IMR-90 (cell line): ENCODE data around the gene MCF2L2. TPM values are rescaled to one million over a fixed set of nuclear protein-coding genes. Genes with fewer than 3 reads are reported as not detected.

Experiments
- ATAC-seq: fragments of 200-7000 bp; cut with Tn5 transposase; 2 replicates; pipeline ENCODE4 v1.9.1; 2020; ENCODE audit warnings: low read depth, mild to moderate bottlenecking, moderate library complexity
- BruUV-seq: library from RNA; stranded (reverse); fragments of 400-500 nt; replicated peaks from 2 replicates; lab custom pipeline; 2021; lab: Mats Ljungman, UMichigan
- CTCF ChIA-PET: fragments of 300-600 bp; formaldehyde crosslinking; extraction: SDS; loops from one replicate; lab custom pipeline; 2021; ENCODE audit warnings: antibody characterized with exemption; lab: Yijun Ruan, JAX
- POLR2A ChIA-PET: fragments of 300-600 bp; sonication (Branson Sonifier 250); formaldehyde crosslinking; loops from one replicate; lab custom pipeline; 2022; ENCODE audit warnings: antibody characterized with exemption; ENCODE audit not compliant: unreplicated experiment; lab: Charles Lee
- DNase-seq: peaks from one replicate; pipeline ENCODE4 v3.0.0; 2013
- H2AFZ ChIP-seq: replicated peaks from 2 replicates; pipeline ENCODE3; 2013; ENCODE audit warnings: low read length, mild to moderate bottlenecking; ENCODE audit not compliant: poor library complexity
- H2AK5ac ChIP-seq: 2 replicates; pipeline ENCODE4 v1.6.1; 2013; ENCODE audit warnings: low read depth, low read length, inconsistent platforms
- H2AK9ac ChIP-seq: replicated peaks from 2 replicates; pipeline ENCODE3; 2013; ENCODE audit warnings: mild to moderate bottlenecking, low read depth, low read length, moderate library complexity; ENCODE audit not compliant: poor library complexity
- H2BK120ac ChIP-seq: 2 replicates; pipeline ENCODE4 v1.6.1; 2013; ENCODE audit warnings: low read depth, low read length, inconsistent platforms
- H2BK15ac ChIP-seq: 3 replicates; pipeline ENCODE4 v1.6.1; 2013; ENCODE audit warnings: low read depth, low read length, inconsistent platforms
- H2BK20ac ChIP-seq: 2 replicates; pipeline ENCODE4 v1.6.1; 2013; ENCODE audit warnings: low read depth, mild to moderate bottlenecking, inconsistent platforms, low read length, moderate library complexity
- H2BK5ac ChIP-seq: 2 replicates; pipeline ENCODE4 v1.6.1; 2013; ENCODE audit warnings: mild to moderate bottlenecking, low read depth, low read length, inconsistent platforms; ENCODE audit not compliant: poor library complexity, severe bottlenecking
- H3K14ac ChIP-seq: replicated peaks from 2 replicates; pipeline ENCODE4 v1.6.1; 2013; ENCODE audit warnings: low read depth, low read length, inconsistent platforms
- H3K18ac ChIP-seq: 2 replicates; pipeline ENCODE4 v1.6.1; 2013; ENCODE audit warnings: low read depth, low read length, control low read depth
- H3K23ac ChIP-seq: 2 replicates; pipeline ENCODE4 v1.6.1; 2013; ENCODE audit warnings: low read depth, low read length, inconsistent platforms
- H3K27ac ChIP-seq: 2 replicates; pipeline ENCODE4 v1.5.1; 2013; ENCODE audit warnings: mild to moderate bottlenecking, control low read depth, low read length; ENCODE audit not compliant: insufficient read depth
- H3K27me3 ChIP-seq: 2 replicates; pipeline ENCODE4 v1.6.1; 2013; ENCODE audit warnings: low read length; ENCODE audit not compliant: control insufficient read depth, insufficient read depth
- H3K36me3 ChIP-seq: 2 replicates; pipeline ENCODE4 v1.6.1; 2013; ENCODE audit warnings: low read length, mixed read lengths; ENCODE audit not compliant: control insufficient read depth, insufficient read depth
- H3K4ac ChIP-seq: 2 replicates; pipeline ENCODE4 v1.6.1; 2013; ENCODE audit warnings: low read depth, low read length, inconsistent platforms
- H3K4me1 ChIP-seq: 2 replicates; pipeline ENCODE4 v1.6.1; 2013; ENCODE audit warnings: low read length, mixed read lengths; ENCODE audit not compliant: control insufficient read depth, insufficient read depth
- H3K4me2 ChIP-seq: 2 replicates; pipeline ENCODE4 v1.6.1; 2013; ENCODE audit warnings: low read depth, mild to moderate bottlenecking, control low read depth, low read length, moderate library complexity
- H3K4me3 ChIP-seq: 2 replicates; pipeline ENCODE4 v1.5.1; 2013; ENCODE audit warnings: low read depth, mild to moderate bottlenecking, control low read depth, low read length, moderate library complexity; ENCODE audit not compliant: insufficient read depth
- H3K56ac ChIP-seq: 2 replicates; pipeline ENCODE4 v1.6.1; 2013; ENCODE audit warnings: low read length, inconsistent platforms; ENCODE audit not compliant: insufficient read depth; ENCODE audit errors: extremely low read depth
- H3K79me1 ChIP-seq, 2 experiments: 2 replicates each; pipeline ENCODE4 v1.6.1; 2013; ENCODE audit warnings: low read length in 2 of 2, inconsistent platforms in 1 of 2, low read depth in 1 of 2
- H3K9ac ChIP-seq: 2 replicates; pipeline ENCODE4 v1.6.1; 2013; ENCODE audit warnings: low read depth, low read length, control low read depth
- H3K9me1 ChIP-seq: 2 replicates; pipeline ENCODE4 v1.6.1; 2013; ENCODE audit warnings: low read length, inconsistent platforms; ENCODE audit not compliant: insufficient read depth
- H3K9me3 ChIP-seq: 2 replicates; pipeline ENCODE4 v1.6.1; 2013; ENCODE audit warnings: low read length; ENCODE audit not compliant: control insufficient read depth, insufficient read depth
- H4K20me1 ChIP-seq: 2 replicates; pipeline ENCODE4 v1.6.1; 2013; ENCODE audit warnings: low read length, inconsistent platforms; ENCODE audit not compliant: insufficient read depth
- H4K5ac ChIP-seq: 2 replicates; pipeline ENCODE4 v1.6.1; 2013; ENCODE audit warnings: mild to moderate bottlenecking, low read depth, low read length, control low read depth
- H4K8ac ChIP-seq, 2 experiments: 2 replicates each; pipeline ENCODE4 v1.6.1; 2013; ENCODE audit warnings: low read depth in 2 of 2, low read length in 2 of 2, control low read depth in 1 of 2, inconsistent platforms in 1 of 2
- H4K91ac ChIP-seq: 2 replicates; pipeline ENCODE4 v1.6.1; 2013; ENCODE audit warnings: low read depth, low read length, inconsistent platforms; ENCODE audit not compliant: insufficient read depth
- CHD1 ChIP-seq: IDR thresholded peaks from 2 replicates; pipeline ENCODE4 v1.6.1; 2012; ENCODE audit warnings: low read depth, low read length, improper control_type of control experiment
- MAFK ChIP-seq: IDR thresholded peaks from 2 replicates; pipeline ENCODE4 v1.6.1; 2012; ENCODE audit warnings: low read depth, low read length, improper control_type of control experiment
- dilution Hi-C: fragments of 300-500 bp; cut with HindIII; formaldehyde crosslinking; loops from one replicate; pipeline ENCODE4 v1.14.3; 2018; ENCODE audit warnings: low sequenced_read_pairs; ENCODE audit not compliant: unreplicated experiment
- in situ Hi-C: fragments of 300-500 bp; cut with MboI; formaldehyde crosslinking; loops from 3 replicates; pipeline ENCODE4 v1.14.3; 2019; ENCODE audit warnings: low sequenced_read_pairs, inconsistent platforms, mixed read lengths
- intact Hi-C: fragments of 100-400 bp; cut with micrococcal nuclease; formaldehyde crosslinking; loops from 2 replicates; pipeline ENCODE4 v1.10.0; 2022
- polyA plus RNA-seq, 3 experiments: library from polyadenylated mRNA; depleted of rRNA; stranded (reverse); fragments of >200 nt; gene quantifications; 2 replicates each; pipeline ENCODE4 v1.2.3, GENCODE V29; 2012; ENCODE audit warnings: low replicate concordance in 1 of 3
- total RNA-seq: library from RNA; depleted of rRNA; stranded (reverse); fragments of >200 nt; gene quantifications from 2 replicates; pipeline ENCODE4 v1.2.3, GENCODE V29; 2012

The MCF2L2 gene
- total and polyA plus RNA-seq, 2 of the 4 experiments (the other 2 are of a cell fraction), result under 0.01 TPM; not detected in 1

GRCh38 chr3:183197734-183198133, 230.7 kb downstream of the MCF2L2 start:
- no peak overlapping the region for H4K91ac ChIP-seq
- ChIA-PET POLR2A (no interaction called here), CTCF (no interaction called here)
- intact Hi-C loops, result no loop called here
- H3K4me3 ChIP-seq, result no peak overlapping the region
- no peaks in the 10 kb centered on the region for H3K79me1 ChIP-seq
- no peak overlapping the region for H3K27ac ChIP-seq
- in situ Hi-C loops, result no loop called here
- H3K9me3 ChIP-seq, result no peaks in the 10 kb centered on the region
- H3K4ac ChIP-seq, result no peak overlapping the region
- H3K36me3 ChIP-seq, result no peaks in the 10 kb centered on the region
- H2AK5ac ChIP-seq, result no peak overlapping the region
- H2AK9ac ChIP-seq, result no peak overlapping the region
- H2AFZ ChIP-seq, result no peak overlapping the region
- H3K4me1 ChIP-seq, result peaks cover 3% of the 10 kb centered on the region
- no peak overlapping the region for H2BK5ac ChIP-seq
- H4K8ac ChIP-seq, result no peak overlapping the region
- no peak for DNase-seq
- H3K18ac ChIP-seq, result no peak overlapping the region
- no peak overlapping the region for H4K5ac ChIP-seq
- no peak overlapping the region for H2BK15ac ChIP-seq
- no peak overlapping the region for H2BK20ac ChIP-seq
- no peaks in the 10 kb centered on the region; the same call in 1 of the 2 replicates for H3K9me1 ChIP-seq
- H3K14ac ChIP-seq, result no peak overlapping the region
- H4K20me1 ChIP-seq, result no peaks in the 10 kb centered on the region
- dilution Hi-C loops, result no loop called here
- no peak for TF ChIP-seq CHD1
- no peak for TF ChIP-seq MAFK
- H3K27me3 ChIP-seq, result peaks cover 6% of the 10 kb centered on the region
- no peak overlapping the region for H3K4me2 ChIP-seq
- no peak for ATAC-seq
- H2BK120ac ChIP-seq, result no peak overlapping the region
- H3K23ac ChIP-seq, result no peak overlapping the region
- BruUV-seq, result no TSS peak
- no peak overlapping the region for H3K56ac ChIP-seq
- H3K9ac ChIP-seq, result no peak overlapping the region
